Hepatocyte (in vitro differentiated cells): ENCODE data around the gene UNKL.

Experiments
- EZH2phosphoT487 ChIP-seq: fragments of 200-600 bp; sonication (generic); IDR thresholded peaks from one replicate; pipeline ENCODE4 v1.6.1; 2018; ENCODE audit warnings: antibody characterized with exemption, mild to moderate bottlenecking, low read depth, moderate library complexity; ENCODE audit not compliant: unreplicated experiment, severe bottlenecking
- TF ChIP-seq, protein P1 (sequence below): fragments of 200-600 bp; sonication (generic); IDR thresholded peaks from 2 replicates; pipeline ENCODE4 v1.5.1; 2016; ENCODE audit warnings: antibody characterized with exemption, mild to moderate bottlenecking; ENCODE audit not compliant: poor library complexity

DNA sequence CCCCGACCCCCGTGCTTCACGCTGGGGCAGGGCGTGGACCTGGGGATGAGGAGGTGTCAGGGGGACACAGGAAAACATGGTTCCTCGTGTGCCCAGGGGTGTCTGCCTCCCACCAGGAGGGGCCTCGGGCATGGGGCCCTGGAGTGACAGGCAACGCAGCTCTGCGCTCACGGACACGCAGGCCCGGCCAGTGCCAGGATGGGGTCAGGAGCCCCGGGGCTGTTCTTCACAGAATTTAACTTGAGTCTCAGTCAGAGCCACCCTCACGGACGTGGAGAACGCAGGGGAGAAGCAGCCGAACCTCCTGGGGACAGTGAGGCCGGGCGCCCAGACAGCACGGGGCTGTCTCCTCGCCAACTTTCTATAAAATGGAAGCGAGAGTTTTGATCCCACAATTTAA, 16.7 kb downstream of the UNKL start:
- TF ChIP-seq, protein P1, sequence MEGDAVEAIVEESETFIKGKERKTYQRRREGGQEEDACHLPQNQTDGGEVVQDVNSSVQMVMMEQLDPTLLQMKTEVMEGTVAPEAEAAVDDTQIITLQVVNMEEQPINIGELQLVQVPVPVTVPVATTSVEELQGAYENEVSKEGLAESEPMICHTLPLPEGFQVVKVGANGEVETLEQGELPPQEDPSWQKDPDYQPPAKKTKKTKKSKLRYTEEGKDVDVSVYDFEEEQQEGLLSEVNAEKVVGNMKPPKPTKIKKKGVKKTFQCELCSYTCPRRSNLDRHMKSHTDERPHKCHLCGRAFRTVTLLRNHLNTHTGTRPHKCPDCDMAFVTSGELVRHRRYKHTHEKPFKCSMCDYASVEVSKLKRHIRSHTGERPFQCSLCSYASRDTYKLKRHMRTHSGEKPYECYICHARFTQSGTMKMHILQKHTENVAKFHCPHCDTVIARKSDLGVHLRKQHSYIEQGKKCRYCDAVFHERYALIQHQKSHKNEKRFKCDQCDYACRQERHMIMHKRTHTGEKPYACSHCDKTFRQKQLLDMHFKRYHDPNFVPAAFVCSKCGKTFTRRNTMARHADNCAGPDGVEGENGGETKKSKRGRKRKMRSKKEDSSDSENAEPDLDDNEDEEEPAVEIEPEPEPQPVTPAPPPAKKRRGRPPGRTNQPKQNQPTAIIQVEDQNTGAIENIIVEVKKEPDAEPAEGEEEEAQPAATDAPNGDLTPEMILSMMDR, result no peak
- TF ChIP-seq EZH2phosphoT487, result no peak
